ENCODE data around the gene ATP13A2.

GRCh38 chr1:16955186-16955585 lies 56.5 kb downstream of the ATP13A2 start:
- TF ChIP-seq CTCF (IDR thresholded peaks at IDR 0.05) (no peak), POLR2A (IDR thresholded peaks at IDR 0.05) (no peak)
